ENCODE data around the gene RCC1. TPM values are rescaled to one million over a fixed set of nuclear protein-coding genes. Genes with fewer than 3 reads are reported as not detected.
A peak's percentile ranks its signal among the peaks of the same experiment; 100 is the strongest.
"Not testable (repeated sequence)": the region's sequence is repeated elsewhere in the genome, so short reads cannot be mapped to it uniquely, and the experiment has no call there.

RCC1 gene
- total RNA-seq, 1 donor from 2014 or later: 145 TPM

DNA sequence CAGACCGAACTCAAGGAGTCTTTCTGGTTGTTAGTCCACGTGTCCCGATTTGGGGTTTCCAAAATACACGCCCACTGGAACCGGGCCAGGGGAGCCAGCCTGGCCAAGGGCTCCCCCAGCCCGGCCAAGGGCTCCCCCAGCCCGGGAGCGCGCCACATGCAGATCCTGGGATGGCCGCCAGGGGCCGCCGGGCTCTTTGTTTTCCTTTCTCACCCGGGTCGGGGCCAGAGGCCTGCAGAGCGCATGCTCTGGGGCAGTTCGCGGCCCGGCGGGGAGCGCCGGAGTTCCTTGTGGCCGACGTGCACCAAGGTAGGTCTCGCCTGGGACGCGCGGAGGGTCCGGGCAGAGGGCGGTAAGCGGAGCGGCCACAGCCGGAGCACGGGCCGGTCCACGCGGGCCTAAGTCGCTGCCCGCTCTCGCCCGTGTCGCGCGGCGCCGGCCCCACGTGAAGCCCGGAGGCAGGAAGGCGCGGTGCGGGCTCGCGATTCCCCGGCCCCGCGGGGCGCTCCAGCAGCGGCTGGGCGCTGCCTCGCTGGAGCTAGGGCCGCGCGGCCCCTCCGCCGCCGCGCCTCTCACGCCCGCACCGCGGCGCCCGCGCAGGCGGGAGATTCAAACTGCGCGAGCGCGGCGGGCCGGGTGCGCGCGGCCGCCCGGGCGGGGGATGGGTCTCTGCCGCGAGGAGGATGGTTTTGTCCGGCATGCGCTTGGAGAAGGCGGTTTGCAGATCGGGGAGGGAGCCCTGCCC, 12.3 kb downstream of the RCC1 start:
- Mint-ChIP-seq H3K9me3 (no peaks in the 10 kb centered on the region), H3K4me3 (peak overlapping the region; percentile 89), H3K27me3 (no peaks in the 10 kb centered on the region), H3K36me3 (ENCODE audit: low read depth) (peaks cover 38% of the 10 kb centered on the region), H3K27ac (peak overlapping the region; percentile 97), H3K4me1 (peaks cover 37% of the 10 kb centered on the region)
- intact Hi-C loops (cut with micrococcal nuclease): loop anchor here (1.0 to 5.0 kb wide), 5 partner anchors 63 to 664 kb away; partner anchors contain the start of genes RNU11 and SRSF4
- DNase-seq: peak; percentile 98

DNA sequence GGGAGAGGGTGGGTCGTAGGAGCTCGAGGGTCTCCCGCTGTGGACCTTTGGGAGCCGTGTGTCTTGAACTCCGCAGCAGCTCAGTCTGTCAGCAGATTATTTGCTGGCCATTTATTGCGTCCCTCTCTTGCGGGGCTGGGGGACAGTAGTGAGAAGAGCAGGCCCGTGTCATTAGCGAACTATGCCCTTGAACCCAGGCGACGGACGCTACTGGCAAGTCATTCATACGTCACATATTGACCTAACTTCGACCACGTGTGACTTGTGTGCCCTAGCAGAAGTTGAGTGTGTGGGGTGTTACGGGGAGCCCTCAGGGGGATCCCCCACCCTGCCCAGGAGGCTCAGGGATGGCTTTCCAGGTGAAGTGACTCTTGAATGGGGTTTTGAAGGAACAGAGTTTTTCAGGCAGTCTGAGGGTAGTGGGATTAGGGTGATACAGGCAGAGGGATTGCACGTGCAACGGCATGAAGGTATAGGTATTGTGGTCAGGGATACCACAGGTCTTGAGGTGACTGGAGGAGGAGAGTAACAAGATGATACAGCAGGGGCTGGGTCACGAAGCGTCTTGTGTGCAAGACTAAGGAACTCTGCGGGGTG, 13.0 kb downstream of the RCC1 start:
- Mint-ChIP-seq H3K27me3 (no peaks in the 10 kb centered on the region), H3K4me3 (peak overlapping the region; percentile 89), H3K36me3 (ENCODE audit: low read depth) (peaks cover 36% of the 10 kb centered on the region), H3K9me3 (no peaks in the 10 kb centered on the region), H3K27ac (peak overlapping the region; percentile 90), H3K4me1 (peaks cover 42% of the 10 kb centered on the region)
- DNase-seq: peak; percentile 79
- intact Hi-C loops (cut with micrococcal nuclease): loop anchor here (1.0 to 5.0 kb wide), 5 partner anchors 33 to 663 kb away; partner anchors contain the start of genes RNU11 and SRSF4

DNA sequence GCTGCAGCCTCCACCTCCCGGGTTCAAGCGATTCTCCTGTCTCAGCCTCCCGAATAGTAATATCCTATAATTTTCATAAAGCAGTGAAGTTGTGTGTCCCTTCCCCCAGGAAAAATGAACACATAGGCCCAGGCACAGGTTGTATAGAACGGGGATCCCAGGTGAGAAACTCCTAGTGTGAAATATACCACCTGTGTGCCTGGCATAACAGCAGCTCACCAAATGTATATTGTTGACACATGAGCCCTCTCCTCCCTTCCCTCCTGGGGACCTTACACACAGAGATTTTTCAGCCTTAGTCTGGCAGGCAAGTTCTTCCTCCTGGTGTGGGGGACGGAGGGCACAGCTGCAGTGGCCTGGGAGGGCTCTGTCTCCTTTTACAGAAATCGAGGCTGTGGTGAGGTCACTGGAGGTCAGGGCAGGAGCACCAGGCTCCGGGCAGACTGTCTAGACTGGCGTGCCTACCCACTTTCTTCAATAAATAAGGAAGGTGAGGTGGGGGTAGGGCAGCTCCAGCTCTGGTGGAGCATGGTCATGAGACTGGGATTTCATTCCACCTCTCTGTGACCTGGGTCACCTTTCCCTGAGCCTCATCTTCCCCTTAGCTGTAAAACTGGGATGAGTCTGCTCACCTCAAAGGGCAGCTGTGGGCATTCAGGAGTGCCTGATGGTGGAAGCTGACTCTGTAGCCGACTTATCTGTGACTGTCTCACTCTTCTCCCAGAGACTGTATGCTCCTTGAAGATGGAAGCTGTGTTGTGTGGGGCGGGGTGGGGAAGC, 14.3 kb downstream of the RCC1 start:
- intact Hi-C loops (cut with micrococcal nuclease): loop anchor here (1.0 to 5.0 kb wide), 4 partner anchors 32 to 662 kb away; partner anchors contain the start of genes RNU11 and SRSF4
- H3K4me3 Mint-ChIP-seq: peak overlapping the region; percentile 89

GRCh38 chr1:28520796-28521195, 15.0 kb downstream of the RCC1 start:
- H3K4me1 Mint-ChIP-seq: peaks cover 41% of the 10 kb centered on the region
- DNase-seq; H3K27me3 Mint-ChIP-seq; H3K9me3 Mint-ChIP-seq; H3K4me3 Mint-ChIP-seq; intact Hi-C loops (cut with micrococcal nuclease); H3K27ac Mint-ChIP-seq: not testable (repeated sequence)
- H3K36me3 Mint-ChIP-seq (ENCODE audit: low read depth): peaks cover 34% of the 10 kb centered on the region

More for the DNA sequence above, 14.3 kb downstream of the RCC1 start:
- Mint-ChIP-seq H3K9me3 (no peaks in the 10 kb centered on the region), H3K27me3 (no peaks in the 10 kb centered on the region), H3K27ac (no peak overlapping the region), H3K36me3 (ENCODE audit: low read depth) (peaks cover 34% of the 10 kb centered on the region), H3K4me1 (peaks cover 43% of the 10 kb centered on the region)
- no peak for DNase-seq

DNA sequence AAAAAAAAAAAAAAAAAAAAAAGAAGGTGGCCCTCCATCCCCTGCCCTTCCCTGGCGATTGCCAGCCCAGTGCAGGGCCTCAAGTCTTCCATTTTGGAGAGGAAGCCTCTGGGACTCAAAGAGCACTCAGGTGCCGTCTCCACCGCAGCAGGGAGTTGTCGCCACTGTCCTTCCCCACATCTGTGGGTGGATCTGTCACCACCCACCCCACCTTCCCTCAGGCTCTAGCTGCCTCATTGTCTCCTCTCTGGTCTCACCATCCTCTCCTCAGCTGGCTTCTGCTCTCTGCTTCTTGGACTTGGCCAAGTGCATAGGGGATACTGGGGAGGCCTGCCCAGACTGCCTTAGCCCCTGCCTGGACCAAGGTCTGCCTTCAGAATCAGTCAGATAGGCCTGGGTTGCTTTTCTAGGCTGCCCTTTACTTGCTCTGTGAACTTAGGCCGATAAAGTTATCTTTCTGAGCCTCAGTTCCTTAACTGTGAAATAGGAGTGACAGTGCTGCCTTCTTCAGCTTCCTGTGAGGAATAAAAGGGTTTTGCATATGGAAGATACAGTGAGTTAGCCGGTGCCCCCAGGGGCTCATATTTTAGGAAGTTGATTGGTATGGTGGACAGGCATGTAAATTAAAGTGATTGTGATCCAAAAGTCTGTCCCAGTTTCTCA, 15.8 kb downstream of the RCC1 start:
- peaks cover 39% of the 10 kb centered on the region for H3K4me1 Mint-ChIP-seq
- H3K36me3 Mint-ChIP-seq (ENCODE audit: low read depth): peaks cover 38% of the 10 kb centered on the region
- H3K27me3 Mint-ChIP-seq: no peaks in the 10 kb centered on the region
- no peak for DNase-seq
- H3K4me3 Mint-ChIP-seq: peak overlapping the region; percentile 29
- peak overlapping the region; percentile 74 for H3K27ac Mint-ChIP-seq
- intact Hi-C loops (cut with micrococcal nuclease): no loop called here
- no peaks in the 10 kb centered on the region for H3K9me3 Mint-ChIP-seq

DNA sequence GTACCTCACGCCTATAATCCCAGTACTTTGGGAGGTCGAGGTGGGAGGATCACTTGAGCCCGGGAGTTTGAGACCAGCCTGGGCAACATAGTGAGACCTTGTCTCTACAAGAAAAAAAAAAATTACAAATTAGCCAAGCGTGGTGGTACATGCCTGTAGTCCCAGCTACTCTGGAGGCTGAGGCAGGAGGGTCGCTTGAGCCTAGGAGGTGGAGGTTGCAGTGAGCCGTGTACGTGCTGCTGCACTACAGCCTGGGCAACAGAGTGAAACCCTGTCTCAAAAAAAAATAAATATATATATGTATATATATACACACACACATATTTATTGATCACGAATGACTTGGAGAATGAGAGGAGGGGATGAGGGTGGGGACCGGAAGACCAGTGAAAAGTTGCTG, 16.7 kb downstream of the RCC1 start:
- intact Hi-C loops (cut with micrococcal nuclease); H3K4me3 Mint-ChIP-seq; H3K27ac Mint-ChIP-seq; H3K27me3 Mint-ChIP-seq; H3K9me3 Mint-ChIP-seq; DNase-seq: not testable (repeated sequence)
- Mint-ChIP-seq H3K4me1 (peaks cover 33% of the 10 kb centered on the region), H3K36me3 (ENCODE audit: low read depth) (peaks cover 38% of the 10 kb centered on the region)

- H3K4me3 Mint-ChIP-seq; H3K27me3 Mint-ChIP-seq; DNase-seq; H3K9me3 Mint-ChIP-seq; intact Hi-C loops (cut with micrococcal nuclease); H3K27ac Mint-ChIP-seq: not testable (repeated sequence)
- H3K36me3 Mint-ChIP-seq (ENCODE audit: low read depth): peaks cover 37% of the 10 kb centered on the region
- peaks cover 20% of the 10 kb centered on the region for H3K4me1 Mint-ChIP-seq
Observed at GRCh38 chr1:28525002-28525642, 19.3 kb downstream of the RCC1 start.

DNA sequence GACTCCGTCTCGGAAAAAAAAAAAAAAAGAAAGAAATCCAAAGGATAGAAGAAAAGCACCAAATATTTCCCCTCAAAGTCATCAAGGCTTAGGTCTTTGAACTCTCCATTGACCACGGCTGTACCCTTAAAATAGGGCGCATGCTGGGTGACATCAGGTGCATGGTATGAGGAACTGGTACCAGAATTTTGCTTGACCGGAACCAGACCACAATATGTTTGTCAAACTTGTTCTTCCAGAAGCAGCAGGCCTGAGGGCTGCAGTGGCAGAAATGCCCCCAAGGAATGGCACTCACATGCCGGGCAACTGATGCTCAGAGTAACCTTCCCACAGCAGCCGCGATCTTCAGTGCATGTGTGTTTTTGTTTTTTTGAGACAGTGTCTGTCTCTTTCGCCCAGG, 21.0 kb downstream of the RCC1 start:
- intact Hi-C loops (cut with micrococcal nuclease): no loop called here
- H3K27me3 Mint-ChIP-seq: no peaks in the 10 kb centered on the region
- no peak for DNase-seq
- H3K4me3 Mint-ChIP-seq: no peak overlapping the region
- H3K4me1 Mint-ChIP-seq: peaks cover 12% of the 10 kb centered on the region
- H3K9me3 Mint-ChIP-seq: no peaks in the 10 kb centered on the region
- peaks cover 39% of the 10 kb centered on the region for H3K36me3 Mint-ChIP-seq (ENCODE audit: low read depth)
- H3K27ac Mint-ChIP-seq: no peak overlapping the region

GRCh38 chr1:28530456-28530855, 24.6 kb downstream of the RCC1 start:
- Mint-ChIP-seq H3K36me3 (ENCODE audit: low read depth) (peaks cover 44% of the 10 kb centered on the region), H3K27me3 (no peaks in the 10 kb centered on the region), H3K27ac (no peak overlapping the region), H3K4me1 (no peaks in the 10 kb centered on the region), H3K4me3 (no peak overlapping the region), H3K9me3 (no peaks in the 10 kb centered on the region)
- no peak for DNase-seq
- intact Hi-C loops (cut with micrococcal nuclease): no loop called here

DNA sequence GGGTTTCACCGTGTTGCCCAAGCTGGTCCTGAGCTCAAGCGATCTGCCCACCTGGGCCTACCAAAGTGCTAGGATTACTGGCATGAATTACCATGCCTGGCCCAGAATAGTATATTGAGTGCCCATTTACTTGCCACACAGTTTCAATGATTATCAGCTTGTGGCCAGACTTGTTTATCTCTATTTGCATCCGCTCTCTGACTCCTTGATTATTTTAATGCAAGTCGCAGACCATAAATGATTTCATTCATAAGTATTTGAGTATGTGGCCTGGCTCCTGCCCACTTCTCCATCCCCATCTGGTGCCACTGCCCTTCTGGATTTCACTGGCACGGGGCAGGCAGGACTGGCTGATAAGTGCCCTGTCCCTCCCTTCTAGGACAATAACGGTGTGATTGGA, 28.8 kb downstream of the RCC1 start:
- DNase-seq: no peak
- H3K27ac Mint-ChIP-seq: no peak overlapping the region
- H3K36me3 Mint-ChIP-seq (ENCODE audit: low read depth): peaks cover 53% of the 10 kb centered on the region
- no peaks in the 10 kb centered on the region for H3K4me1 Mint-ChIP-seq
- H3K27me3 Mint-ChIP-seq: no peaks in the 10 kb centered on the region
- H3K4me3 Mint-ChIP-seq: no peak overlapping the region
- intact Hi-C loops (cut with micrococcal nuclease): no loop called here
- H3K9me3 Mint-ChIP-seq: no peaks in the 10 kb centered on the region

DNA sequence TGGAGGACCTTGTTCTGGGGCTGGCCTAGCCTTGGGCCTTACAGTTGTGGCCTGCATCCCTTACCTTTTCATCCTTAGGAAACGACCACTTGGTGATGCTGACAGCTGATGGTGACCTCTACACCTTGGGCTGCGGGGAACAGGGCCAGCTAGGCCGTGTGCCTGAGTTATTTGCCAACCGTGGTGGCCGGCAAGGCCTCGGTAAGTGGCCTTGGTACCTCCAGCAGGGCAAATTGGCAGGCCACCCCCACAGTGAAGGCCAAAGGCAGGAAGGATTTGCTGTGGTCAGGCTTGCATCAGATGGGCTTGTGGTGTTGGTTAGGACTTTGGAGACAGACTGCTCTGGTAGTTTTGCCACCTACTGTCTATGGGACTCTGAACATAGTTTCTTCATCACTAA, 29.3 kb downstream of the RCC1 start:
- Mint-ChIP-seq H3K27ac (no peak overlapping the region), H3K36me3 (ENCODE audit: low read depth) (peaks cover 48% of the 10 kb centered on the region), H3K27me3 (no peaks in the 10 kb centered on the region), H3K9me3 (no peaks in the 10 kb centered on the region), H3K4me3 (no peak overlapping the region), H3K4me1 (no peaks in the 10 kb centered on the region)
- intact Hi-C loops (cut with micrococcal nuclease): no loop called here
- no peak for DNase-seq

DNA sequence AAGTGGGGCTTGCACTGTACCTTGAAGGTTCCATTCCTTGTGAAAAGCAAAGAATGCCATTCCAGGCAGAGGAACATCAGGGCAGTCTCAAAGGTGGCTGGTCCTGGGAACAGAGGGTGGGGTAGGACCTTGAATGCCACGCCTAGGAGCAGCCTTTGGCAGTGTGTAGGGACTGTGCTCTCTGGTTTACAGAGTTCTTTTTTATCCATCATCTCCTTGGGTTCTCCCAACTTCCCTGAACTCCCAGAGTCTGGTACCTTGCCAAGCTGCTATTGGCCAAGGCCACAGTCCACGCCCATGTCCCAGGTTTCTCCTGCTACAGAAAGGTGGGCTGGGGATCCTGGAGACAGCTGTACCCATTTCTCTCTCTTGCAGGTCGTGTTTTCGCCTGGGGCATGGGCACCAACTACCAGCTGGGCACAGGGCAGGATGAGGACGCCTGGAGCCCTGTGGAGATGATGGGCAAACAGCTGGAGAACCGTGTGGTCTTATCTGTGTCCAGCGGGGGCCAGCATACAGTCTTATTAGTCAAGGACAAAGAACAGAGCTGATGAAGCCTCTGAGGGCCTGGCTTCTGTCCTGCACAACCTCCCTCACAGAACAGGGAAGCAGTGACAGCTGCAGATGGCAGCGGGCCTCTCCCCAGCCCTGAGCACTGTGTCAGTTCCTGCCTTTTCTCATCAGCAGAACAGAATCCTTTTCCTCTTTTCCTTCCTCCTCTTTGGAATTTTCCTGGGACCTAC, 31.8 kb downstream of the RCC1 start:
- Mint-ChIP-seq H3K9me3 (no peaks in the 10 kb centered on the region), H3K27me3 (no peaks in the 10 kb centered on the region), H3K4me1 (no peaks in the 10 kb centered on the region), H3K27ac (no peak overlapping the region), H3K36me3 (ENCODE audit: low read depth) (peaks cover 32% of the 10 kb centered on the region), H3K4me3 (no peak overlapping the region)
- intact Hi-C loops (cut with micrococcal nuclease): no loop called here
- DNase-seq: no peak

DNA sequence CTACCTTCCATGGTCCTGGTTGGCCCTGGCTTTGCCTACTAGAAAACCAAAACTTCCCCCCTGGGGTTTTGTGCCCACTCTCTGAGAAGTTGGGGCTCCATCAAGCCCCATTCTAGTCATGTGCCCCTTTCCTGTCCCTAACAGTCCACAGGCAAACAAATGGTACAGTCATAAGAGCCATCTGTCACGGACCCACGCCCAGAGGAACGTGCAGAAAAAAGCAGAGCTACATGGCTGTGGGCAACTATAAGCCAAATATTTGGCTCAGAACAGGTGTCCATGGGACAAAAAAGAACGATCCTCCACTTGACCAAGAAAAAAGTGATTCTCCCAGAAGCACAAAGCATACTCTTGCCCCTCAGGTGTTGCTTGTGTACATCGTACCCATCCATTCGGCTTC, 32.4 kb downstream of the RCC1 start:
- H3K36me3 Mint-ChIP-seq (ENCODE audit: low read depth): peaks cover 32% of the 10 kb centered on the region
- no peak overlapping the region for H3K27ac Mint-ChIP-seq
- intact Hi-C loops (cut with micrococcal nuclease): no loop called here
- no peak for DNase-seq
- no peaks in the 10 kb centered on the region for H3K27me3 Mint-ChIP-seq
- no peaks in the 10 kb centered on the region for H3K4me1 Mint-ChIP-seq
- H3K4me3 Mint-ChIP-seq: no peak overlapping the region
- no peaks in the 10 kb centered on the region for H3K9me3 Mint-ChIP-seq

All from activated CD4-positive, alpha-beta T cell treated with anti-CD3 and anti-CD28 coated beads, Interleukin-2, amount 10 ng/mL, durations not matched to agents 24 days and 14 days (primary cell).